PFSK-1 (cell line): Measurements from ENCODE around the gene AKAP13.

Experiments
- POLR2AphosphoS5 ChIP-seq: IDR thresholded peaks from 2 replicates; pipeline ENCODE4 v1.6.1; 2012; ENCODE audit warnings: low read depth, mild to moderate bottlenecking, control low read depth, low read length, moderate library complexity
- TAF1 ChIP-seq: IDR thresholded peaks from 2 replicates; pipeline ENCODE4 v1.6.1; 2012; ENCODE audit warnings: low read length, control low read depth, borderline replicate concordance; ENCODE audit not compliant: insufficient read depth
- TF ChIP-seq, protein P1 (sequence below), 2 experiments: IDR thresholded peaks; 2 replicates each; pipeline versions ENCODE4 v1.6.1 to v1.8.0; 2011 to 2012; ENCODE audit warnings: low read depth in 2 of 2, low read length in 2 of 2, control low read depth in 1 of 2, inconsistent platforms in 1 of 2, mild to moderate bottlenecking in 1 of 2, moderate library complexity in 1 of 2; ENCODE audit not compliant: insufficient read depth in 1 of 2

DNA sequence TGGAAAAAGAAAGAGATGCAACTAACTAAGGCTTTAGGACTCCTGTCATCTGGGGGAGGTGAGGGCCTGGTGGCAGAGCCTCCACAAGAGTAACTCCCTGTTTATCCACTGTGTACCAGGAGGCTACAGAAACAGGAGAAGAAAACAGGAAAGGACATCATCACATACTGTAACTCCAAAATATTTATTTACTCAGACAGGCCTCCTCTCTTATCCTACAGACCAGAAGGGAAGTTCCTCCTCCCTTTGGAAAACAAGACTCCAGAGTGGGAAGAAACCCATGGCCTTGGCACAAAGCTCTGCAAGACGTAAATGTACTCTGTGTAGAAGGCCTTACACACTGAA lies 40.1 kb upstream of the AKAP13 start:
- TF ChIP-seq TAF1: no peak
- TF ChIP-seq, protein P1, sequence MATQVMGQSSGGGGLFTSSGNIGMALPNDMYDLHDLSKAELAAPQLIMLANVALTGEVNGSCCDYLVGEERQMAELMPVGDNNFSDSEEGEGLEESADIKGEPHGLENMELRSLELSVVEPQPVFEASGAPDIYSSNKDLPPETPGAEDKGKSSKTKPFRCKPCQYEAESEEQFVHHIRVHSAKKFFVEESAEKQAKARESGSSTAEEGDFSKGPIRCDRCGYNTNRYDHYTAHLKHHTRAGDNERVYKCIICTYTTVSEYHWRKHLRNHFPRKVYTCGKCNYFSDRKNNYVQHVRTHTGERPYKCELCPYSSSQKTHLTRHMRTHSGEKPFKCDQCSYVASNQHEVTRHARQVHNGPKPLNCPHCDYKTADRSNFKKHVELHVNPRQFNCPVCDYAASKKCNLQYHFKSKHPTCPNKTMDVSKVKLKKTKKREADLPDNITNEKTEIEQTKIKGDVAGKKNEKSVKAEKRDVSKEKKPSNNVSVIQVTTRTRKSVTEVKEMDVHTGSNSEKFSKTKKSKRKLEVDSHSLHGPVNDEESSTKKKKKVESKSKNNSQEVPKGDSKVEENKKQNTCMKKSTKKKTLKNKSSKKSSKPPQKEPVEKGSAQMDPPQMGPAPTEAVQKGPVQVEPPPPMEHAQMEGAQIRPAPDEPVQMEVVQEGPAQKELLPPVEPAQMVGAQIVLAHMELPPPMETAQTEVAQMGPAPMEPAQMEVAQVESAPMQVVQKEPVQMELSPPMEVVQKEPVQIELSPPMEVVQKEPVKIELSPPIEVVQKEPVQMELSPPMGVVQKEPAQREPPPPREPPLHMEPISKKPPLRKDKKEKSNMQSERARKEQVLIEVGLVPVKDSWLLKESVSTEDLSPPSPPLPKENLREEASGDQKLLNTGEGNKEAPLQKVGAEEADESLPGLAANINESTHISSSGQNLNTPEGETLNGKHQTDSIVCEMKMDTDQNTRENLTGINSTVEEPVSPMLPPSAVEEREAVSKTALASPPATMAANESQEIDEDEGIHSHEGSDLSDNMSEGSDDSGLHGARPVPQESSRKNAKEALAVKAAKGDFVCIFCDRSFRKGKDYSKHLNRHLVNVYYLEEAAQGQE (IDR thresholded peaks at IDR 0.05; ENCODE audit: insufficient read depth in 1 of 2, low read depth in 2 of 2, low read length in 2 of 2): no peak
- TF ChIP-seq POLR2AphosphoS5: no peak
